GM12874 (cell line): ENCODE measurements around the gene ABHD8.

ENCODE experiments used
- TF ChIP-seq, protein P1 (sequence below): IDR thresholded peaks from 2 replicates; pipeline ENCODE4 v1.5.1; 2011; ENCODE audit warnings: low read depth, mild to moderate bottlenecking, control low read depth, low read length, moderate library complexity; ENCODE audit not compliant: insufficient read depth

The ABHD8 gene

GRCh38 chr19:17331045-17331558, 27.9 kb upstream of the ABHD8 start:
- TF ChIP-seq, protein P1, sequence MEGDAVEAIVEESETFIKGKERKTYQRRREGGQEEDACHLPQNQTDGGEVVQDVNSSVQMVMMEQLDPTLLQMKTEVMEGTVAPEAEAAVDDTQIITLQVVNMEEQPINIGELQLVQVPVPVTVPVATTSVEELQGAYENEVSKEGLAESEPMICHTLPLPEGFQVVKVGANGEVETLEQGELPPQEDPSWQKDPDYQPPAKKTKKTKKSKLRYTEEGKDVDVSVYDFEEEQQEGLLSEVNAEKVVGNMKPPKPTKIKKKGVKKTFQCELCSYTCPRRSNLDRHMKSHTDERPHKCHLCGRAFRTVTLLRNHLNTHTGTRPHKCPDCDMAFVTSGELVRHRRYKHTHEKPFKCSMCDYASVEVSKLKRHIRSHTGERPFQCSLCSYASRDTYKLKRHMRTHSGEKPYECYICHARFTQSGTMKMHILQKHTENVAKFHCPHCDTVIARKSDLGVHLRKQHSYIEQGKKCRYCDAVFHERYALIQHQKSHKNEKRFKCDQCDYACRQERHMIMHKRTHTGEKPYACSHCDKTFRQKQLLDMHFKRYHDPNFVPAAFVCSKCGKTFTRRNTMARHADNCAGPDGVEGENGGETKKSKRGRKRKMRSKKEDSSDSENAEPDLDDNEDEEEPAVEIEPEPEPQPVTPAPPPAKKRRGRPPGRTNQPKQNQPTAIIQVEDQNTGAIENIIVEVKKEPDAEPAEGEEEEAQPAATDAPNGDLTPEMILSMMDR = no peak

DNA sequence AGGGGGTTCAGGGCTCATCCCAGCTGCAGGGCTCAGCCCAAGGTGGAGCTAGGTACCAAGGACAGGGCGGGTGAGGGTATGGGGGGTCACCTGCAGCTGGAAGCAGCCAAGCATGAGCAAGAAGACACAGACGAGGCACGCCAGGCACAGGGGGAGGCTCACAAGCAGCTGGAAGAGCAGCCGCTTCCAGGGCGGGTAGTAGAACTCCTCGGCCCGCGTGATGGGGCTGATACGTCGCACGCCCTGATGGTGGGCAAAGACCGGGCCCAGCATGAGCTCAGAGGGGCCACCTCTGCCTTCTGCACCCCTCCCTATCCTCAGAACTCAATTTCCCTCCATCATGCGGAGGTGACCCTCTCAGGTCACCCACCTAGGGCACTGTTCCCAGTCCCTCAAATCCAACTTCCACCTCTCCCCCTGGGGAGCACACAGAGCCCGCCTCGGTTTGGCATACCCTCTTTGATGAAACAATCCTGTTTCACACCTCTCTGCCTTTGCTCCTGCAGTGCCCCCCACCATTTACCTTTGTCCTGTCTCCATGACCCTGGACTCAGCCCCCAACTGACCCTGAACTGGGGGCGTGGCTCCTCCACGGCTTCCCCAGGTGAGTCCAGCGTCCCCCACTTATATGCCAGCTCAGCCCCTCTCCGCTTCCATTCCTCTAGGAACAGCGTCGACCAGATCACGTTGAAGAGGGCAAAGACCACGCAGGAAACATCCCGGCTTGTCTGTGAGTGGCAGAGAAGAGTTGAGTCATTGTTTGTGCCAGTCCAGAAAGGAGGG, 27.2 kb upstream of the ABHD8 start:
- TF ChIP-seq, protein P1 = no peak

DNA sequence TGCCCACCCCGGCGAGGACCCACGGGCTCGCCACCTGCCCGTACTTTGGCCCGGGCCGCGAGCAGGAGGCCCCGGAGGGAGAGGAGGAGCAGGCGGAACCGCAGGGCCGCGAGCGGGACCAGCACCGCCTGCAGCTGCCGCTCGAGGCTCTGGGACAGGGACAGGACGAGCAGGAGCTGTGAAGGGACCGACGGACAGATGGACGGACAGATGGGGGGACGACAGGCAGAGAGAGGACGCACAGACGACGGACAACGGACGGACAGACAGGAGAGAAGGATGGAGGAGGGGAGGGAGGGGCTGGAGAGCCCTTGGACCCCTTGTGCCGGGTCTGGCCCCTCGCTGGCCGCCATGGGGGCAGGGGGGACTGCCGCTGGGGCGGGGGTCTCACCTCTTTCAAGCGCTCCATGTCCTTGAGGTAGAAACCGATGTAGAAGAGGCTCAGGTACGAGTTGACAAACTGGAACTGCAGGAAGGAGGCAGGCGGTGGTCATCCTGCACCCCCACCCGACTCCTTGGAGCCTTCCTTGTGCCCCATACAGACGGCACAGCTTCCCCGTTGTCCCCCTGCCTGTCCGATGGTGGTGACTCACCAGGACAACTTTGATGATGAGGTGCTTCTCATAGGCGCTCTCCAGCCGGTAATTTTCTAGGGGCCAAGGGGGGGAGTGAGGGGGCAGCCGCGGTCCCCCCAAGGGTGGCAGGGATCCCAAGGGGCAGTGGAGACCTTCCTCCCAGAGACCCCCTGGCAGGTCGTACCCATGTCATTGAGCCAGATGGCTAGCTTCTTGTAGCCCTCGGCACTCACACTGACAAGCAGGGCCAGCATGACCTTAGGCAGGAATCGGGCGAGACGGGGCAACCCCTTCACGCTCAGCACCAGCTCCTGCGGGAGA, 26.4 kb upstream of the ABHD8 start:
- TF ChIP-seq, protein P1 = no peak

- TF ChIP-seq, protein P1 = no peak
These were observed 25.5 kb upstream of the ABHD8 start for GRCh38 chr19:17328517-17329365.

DNA sequence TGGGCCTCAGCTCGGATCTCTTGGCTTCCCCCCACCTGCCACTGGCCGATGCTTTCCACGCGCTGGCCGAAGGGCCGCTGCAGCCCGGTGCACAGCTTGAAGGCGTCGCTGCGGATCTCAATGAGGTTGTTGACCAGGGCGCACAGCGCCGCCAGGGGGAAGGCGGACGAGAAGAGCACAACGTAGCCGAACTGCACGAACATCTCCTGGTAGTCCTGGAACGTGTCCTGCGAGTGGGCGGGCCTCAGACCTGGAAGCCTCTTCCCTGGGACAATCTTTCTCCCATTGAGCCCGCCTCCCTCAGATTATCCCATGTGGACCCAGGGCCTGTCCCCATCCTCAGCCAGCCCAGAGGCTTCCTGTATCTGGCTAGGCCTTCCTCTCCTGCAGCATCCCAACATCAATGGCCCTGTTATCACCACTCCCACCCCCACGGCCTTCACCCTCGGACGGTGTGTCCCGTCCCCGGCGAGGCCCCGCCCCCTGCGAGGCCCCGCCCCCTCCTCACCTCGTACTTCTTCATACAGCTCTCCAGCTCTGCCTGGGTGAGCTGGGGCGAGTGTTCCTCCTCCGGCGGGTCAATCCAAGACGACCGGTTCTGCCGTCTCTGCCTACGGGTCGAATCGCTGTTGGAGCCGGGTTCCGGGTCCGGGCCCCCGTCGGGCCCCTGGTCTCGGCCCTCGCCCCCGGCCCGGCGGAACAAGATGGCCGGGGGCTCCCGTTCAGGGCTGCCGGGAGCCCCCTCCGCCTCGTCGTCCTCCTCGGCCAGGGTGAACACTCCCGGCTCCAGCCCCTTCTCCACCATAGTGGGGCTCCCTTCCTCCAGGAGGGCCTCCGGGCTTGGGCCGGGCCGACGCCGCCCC, 24.7 kb upstream of the ABHD8 start:
- TF ChIP-seq, protein P1 = no peak

- TF ChIP-seq, protein P1 = no peak
These were observed 23.9 kb upstream of the ABHD8 start for GRCh38 chr19:17327068-17327653.
